ENCODE data around the gene CAMK2A.

CAMK2A gene

GRCh38 chr5:150313921-150314716 is 24.5 kb upstream of the CAMK2A start:
- DNase-seq = no peak

- DNase-seq = no peak
These were observed 23.9 kb upstream of the CAMK2A start for GRCh38 chr5:150313501-150313900.

GRCh38 chr5:150312518-150312917 is 22.9 kb upstream of the CAMK2A start:
- DNase-seq = no peak

- DNase-seq = no peak
These were observed 21.6 kb upstream of the CAMK2A start for GRCh38 chr5:150311015-150311692.

GRCh38 chr5:150310246-150310645 is 20.7 kb upstream of the CAMK2A start:
- DNase-seq = no peak

- DNase-seq = no peak
These were observed 20.3 kb upstream of the CAMK2A start for GRCh38 chr5:150309886-150310239.

- no peak for DNase-seq
These were observed 19.7 kb upstream of the CAMK2A start for GRCh38 chr5:150309101-150309885.

- DNase-seq = no peak
These were observed 18.2 kb upstream of the CAMK2A start for GRCh38 chr5:150307617-150308426.

- DNase-seq = no peak
These were observed 17.2 kb upstream of the CAMK2A start for GRCh38 chr5:150306775-150307174.

- no peak for DNase-seq
These were observed 16.0 kb upstream of the CAMK2A start for GRCh38 chr5:150305557-150305956.

- DNase-seq = no peak
These were observed 15.5 kb upstream of the CAMK2A start for GRCh38 chr5:150305095-150305494.

GRCh38 chr5:150304481-150305081 is 15.0 kb upstream of the CAMK2A start:
- DNase-seq = no peak

GRCh38 chr5:150303660-150304386 is 14.2 kb upstream of the CAMK2A start:
- DNase-seq = no peak

- no peak for DNase-seq
These were observed 13.6 kb upstream of the CAMK2A start for GRCh38 chr5:150303070-150303615.

- no peak for DNase-seq
These were observed 12.9 kb upstream of the CAMK2A start, which contains the start of gene ARSI for GRCh38 chr5:150302301-150303069. Gene ARSI (minus strand): TSS chr5:150302905. CDS start chr5:150302373, 532 bp downstream.

GRCh38 chr5:150301901-150302300 is 12.3 kb upstream of the CAMK2A start:
- DNase-seq = no peak

GRCh38 chr5:150301170-150301505 is 11.6 kb upstream of the CAMK2A start:
- no peak for DNase-seq

GRCh38 chr5:150300496-150301169 is 11.1 kb upstream of the CAMK2A start:
- DNase-seq = no peak

GRCh38 chr5:150299571-150300327 is 10.2 kb upstream of the CAMK2A start:
- DNase-seq = no peak
